Breast epithelium (tissue), 3 donors: ENCODE data around the gene MYO1G.

Experiments
- CTCF ChIP-seq, 3 donors: fragments of 450-650 bp; IDR thresholded peaks; one replicate each; pipeline ENCODE4 v1.5.1; 2016 to 2017; ENCODE audit warnings: antibody characterized with exemption in 3 of 3, mild to moderate bottlenecking in 3 of 3, moderate library complexity in 3 of 3
- POLR2AphosphoS5 ChIP-seq, 3 donors: sonication (generic); formaldehyde crosslinking; IDR thresholded peaks; one replicate each; pipeline ENCODE4 v1.6.1; 2017; ENCODE audit warnings: antibody characterized with exemption in 3 of 3

DNA sequence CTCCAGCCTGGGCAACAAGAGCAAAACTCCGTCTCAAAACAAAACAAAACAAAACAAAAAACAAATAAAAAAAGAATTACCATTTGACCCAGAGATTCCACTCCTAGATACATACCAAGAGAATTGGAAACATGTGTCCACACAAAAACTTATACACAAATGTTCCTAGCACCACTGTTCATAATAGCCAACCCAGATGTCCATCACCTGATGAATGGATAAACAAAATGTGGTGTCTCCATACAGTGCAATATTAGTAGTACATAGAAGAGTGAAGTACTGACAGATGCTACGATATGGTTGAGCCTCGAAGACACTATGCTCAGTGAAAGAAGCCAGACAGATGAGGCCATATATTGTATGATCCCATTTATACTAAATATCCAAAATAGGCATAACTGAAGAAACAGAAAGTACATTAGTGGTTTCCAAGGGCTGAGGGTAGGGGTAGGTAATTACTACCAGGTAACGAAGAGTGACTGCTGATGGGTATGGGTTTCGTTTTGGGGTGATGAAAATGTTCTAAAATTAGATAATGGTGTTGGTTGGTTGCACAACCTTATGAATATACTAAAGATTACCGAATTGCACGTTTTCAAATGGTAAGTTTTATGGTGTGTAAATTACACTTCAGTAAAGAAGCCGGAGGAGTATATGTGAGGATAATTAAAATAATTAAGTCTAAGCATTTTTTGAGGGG lies 20.0 kb downstream of the MYO1G start:
- TF ChIP-seq CTCF (IDR thresholded peaks at IDR 0.05) (no peak), POLR2AphosphoS5 (IDR thresholded peaks at IDR 0.05) (no peak)
